ENCODE data around the gene TMEM61.

The TMEM61 gene

GRCh38 chr1:55037733-55038551 lies 57.5 kb downstream of the TMEM61 start:
- no peak for DNase-seq

- no peak for DNase-seq
Observed at GRCh38 chr1:55038552-55038838, 58.1 kb downstream of the TMEM61 start.

GRCh38 chr1:55038974-55039341 lies 58.5 kb downstream of the TMEM61 start:
- DNase-seq = no peak

DNA sequence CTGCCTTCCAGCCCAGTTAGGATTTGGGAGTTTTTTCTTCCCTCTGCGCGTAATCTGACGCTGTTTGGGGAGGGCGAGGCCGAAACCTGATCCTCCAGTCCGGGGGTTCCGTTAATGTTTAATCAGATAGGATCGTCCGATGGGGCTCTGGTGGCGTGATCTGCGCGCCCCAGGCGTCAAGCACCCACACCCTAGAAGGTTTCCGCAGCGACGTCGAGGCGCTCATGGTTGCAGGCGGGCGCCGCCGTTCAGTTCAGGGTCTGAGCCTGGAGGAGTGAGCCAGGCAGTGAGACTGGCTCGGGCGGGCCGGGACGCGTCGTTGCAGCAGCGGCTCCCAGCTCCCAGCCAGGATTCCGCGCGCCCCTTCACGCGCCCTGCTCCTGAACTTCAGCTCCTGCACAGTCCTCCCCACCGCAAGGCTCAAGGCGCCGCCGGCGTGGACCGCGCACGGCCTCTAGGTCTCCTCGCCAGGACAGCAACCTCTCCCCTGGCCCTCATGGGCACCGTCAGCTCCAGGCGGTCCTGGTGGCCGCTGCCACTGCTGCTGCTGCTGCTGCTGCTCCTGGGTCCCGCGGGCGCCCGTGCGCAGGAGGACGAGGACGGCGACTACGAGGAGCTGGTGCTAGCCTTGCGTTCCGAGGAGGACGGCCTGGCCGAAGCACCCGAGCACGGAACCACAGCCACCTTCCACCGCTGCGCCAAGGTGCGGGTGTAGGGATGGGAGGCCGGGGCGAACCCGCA lies 59.1 kb downstream of the TMEM61 start, which contains the start of gene PCSK9:
Gene PCSK9 (plus strand): TSS at position 207 of the 741 bp plus-strand sequence. CDS start 290 bp downstream, at position 497.
- peak in 1 of 51 donors; percentile 10 for DNase-seq

DNA sequence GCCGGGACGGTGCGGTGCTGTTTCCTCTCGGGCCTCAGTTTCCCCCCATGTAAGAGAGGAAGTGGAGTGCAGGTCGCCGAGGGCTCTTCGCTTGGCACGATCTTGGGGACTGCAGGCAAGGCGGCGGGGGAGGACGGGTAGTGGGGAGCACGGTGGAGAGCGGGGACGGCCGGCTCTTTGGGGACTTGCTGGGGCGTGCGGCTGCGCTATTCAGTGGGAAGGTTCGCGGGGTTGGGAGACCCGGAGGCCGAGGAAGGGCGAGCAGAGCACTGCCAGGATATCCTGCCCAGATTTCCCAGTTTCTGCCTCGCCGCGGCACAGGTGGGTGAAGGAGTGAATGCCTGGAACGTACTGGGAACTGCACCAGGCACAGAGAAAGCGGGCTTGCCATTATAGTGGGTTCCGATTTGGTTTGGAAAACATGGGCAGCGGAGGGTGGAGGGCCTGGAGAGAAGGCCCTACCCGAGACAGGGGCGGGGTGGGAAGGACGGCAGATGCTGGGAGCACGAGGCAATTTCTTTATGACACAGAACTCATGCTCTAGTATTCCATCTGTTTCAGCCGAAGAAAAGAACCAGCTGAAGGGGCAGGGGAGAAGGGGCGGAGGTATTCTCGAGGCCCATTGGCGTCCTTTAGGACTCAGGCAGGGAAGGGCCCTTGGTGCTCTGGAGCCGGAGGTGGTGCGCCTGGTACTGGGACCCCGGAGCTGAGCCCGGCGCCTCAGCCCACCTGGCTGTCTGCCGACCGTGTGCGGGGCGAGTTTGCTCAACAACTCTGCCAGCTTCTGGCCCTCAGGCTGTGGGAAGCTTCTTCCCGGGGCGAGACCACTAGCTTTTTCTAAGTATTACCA lies 59.9 kb downstream of the TMEM61 start:
- peak in 1 of 51 donors; percentile 7 for DNase-seq

GRCh38 chr1:55040933-55041494 lies 60.6 kb downstream of the TMEM61 start:
- no peak for DNase-seq

- DNase-seq = no peak
Observed at GRCh38 chr1:55041613-55042012, 61.2 kb downstream of the TMEM61 start.
